ENCODE measurements around the gene DZANK1.
"Not testable (repeated sequence)": the region's sequence is repeated elsewhere in the genome, so short reads cannot be mapped to it uniquely, and the experiment has no call there.

DZANK1 gene

GRCh38 chr20:18436847-18437246 is 30.0 kb downstream of the DZANK1 start:
- no peak for DNase-seq (ENCODE audit: low spot score)

DNA sequence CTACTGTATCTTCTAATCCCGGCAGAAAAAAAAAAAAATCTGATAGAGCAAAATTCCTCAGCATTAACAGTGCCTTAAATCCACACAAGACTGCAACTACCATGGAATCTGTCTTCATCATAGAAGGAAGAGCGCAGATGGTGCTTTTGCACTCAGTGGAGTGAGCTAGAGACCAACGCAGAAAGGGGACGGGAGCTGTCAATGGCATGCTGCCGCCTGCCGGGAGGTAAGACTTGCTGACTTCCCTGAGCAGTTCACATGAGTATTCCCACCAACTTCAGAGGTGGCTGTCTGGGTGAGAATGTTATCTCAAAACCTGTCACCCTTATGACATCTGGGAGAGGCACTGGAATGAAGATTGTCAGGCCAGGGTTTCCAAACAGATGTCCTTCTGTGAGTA is 35.6 kb downstream of the DZANK1 start:
- DNase-seq (ENCODE audit: low spot score): no peak

DNA sequence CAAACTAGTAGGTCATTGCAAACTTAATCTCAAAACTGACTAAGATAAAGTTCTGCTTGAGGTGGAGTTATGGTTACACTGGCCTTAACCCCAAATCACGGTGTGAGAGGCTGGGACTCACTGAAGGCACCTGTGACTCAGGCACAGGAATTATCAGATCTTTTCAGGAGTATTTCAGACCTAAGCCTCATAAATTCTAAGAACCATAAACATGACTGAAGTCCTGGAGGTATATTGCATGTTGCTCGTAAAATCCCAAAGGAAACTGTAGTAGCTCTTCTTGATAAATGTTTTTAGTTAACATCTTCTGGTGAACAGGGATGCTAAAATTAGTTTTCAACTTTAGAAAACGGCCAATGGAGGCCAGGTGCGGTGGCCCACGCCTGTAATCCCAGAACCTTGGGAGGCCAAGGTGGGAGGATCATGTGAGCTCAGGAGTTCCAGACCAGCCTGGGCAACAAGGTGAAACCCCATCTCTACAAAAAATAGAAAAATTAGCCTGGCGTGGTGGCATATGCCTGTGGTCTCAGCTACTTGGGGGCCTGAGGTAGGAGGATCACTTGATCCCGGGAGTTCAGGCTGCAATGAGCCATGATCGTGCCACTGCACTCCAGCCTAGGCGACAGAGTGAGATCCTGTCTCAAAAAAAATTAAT is 36.5 kb downstream of the DZANK1 start:
- DNase-seq (ENCODE audit: low spot score): no peak

DNA sequence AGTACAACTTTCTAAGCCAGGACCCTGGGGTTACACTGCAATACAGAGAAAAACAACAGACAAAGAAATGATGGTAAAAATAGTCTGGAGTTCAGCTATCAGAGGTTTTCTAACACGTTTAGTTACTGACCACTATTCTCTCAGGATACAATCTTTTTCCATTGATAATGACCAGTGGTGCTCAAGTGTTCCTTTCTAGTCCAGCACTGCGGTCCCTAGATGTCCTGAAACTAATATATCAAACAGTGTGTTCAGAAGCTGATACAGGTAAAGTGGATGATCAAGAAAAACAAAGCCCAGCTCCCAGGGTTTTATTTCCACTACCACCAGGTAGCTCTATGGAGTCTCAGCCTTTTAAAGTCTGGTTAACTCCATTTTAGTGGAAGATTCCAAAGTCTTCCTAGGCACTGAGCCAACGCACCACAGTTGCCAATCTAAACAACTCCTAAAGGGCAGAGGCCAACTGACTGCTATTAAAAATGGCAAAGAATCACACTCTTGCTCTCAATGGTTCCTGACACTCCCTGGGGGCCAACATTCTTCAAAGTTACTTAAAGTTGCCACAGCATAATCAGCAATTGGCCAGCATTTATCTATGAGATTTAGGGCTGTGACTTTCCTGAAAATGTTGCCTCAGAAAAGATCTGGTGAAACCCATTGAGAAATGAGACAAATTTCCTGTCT is 38.2 kb downstream of the DZANK1 start:
- no peak for DNase-seq (ENCODE audit: low spot score)

- no peak for DNase-seq (ENCODE audit: low spot score)
Observed at GRCh38 chr20:18427214-18427613, 39.6 kb downstream of the DZANK1 start.

DNA sequence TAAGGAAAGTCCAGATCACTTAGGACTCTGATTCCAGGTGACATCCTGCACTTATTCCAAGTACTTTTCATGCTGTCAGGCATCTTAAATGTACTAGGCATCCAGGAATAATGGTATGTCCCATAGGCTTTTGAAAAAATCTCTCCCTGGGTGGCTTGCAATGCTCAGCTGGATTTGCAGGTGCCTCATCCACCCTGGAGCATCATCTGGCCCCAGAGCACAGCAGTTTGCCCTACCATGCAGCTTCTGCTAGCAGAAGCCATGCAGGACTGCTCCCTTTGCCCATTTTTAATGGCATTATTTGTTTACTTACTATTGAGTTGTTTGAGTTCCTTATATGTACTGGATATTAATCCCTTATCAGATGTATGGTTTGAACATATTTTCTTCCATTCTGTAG is 45.2 kb downstream of the DZANK1 start:
- no peak for DNase-seq (ENCODE audit: low spot score)

GRCh38 chr20:18416486-18416885 is 50.3 kb downstream of the DZANK1 start:
- peak; percentile 48 for DNase-seq (ENCODE audit: low spot score)

DNA sequence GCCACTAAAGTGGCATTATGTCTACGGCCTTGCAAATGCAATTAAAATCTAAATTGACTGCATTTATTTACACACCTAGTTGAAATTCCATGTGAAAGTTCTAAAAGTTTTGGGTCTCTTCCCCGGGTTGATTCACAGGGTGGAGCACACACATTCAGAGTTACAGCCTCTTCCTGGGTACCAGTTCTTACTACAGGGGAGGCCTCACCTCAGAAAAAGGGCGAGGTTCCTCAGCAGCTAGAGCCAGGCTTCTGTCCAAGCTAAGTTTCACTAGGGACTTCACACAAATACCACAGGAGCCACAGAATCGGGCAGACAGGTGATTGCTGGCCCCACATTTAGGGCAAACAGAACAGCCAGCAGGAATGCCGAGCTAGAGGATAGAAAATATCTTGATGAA is 52.7 kb downstream of the DZANK1 start:
- DNase-seq (ENCODE audit: low spot score): no peak

DNA sequence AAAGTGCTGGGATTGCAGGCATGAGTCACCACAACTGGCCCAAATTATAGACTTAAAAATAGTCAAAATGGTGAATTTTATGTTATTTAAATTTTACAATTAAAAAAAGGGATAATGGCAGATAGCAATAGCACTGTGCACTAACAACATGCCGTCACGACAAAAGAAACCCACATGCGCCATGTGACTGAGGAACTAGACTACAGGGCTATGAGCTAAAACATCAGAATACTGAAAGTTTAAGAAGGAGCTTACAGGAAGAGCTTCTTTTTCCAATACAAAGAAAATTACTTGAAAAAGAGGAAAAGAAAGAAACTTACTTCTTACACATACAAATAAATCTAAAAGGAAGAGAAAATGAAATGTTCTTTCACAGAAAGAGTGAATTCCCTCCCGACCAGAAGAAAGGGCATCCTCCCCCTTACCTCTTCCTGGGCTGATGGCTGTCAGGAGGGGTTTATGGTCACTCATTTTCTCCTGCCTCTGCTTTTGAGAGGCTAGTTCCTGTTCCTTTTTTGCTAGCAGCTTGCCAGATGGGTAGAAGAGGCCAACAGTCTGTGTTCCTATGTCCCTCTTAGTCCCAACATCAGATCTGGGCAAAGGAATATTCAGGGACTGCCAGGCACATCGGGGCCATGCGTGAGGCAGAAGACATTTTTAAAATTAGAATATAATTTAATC is 54.5 kb downstream of the DZANK1 start:
- DNase-seq (ENCODE audit: low spot score): no peak

GRCh38 chr20:18405826-18406225 is 61.0 kb downstream of the DZANK1 start:
- DNase-seq (ENCODE audit: low spot score): no peak

GRCh38 chr20:18404172-18404571 is 62.7 kb downstream of the DZANK1 start:
- no peak for DNase-seq (ENCODE audit: low spot score)

GRCh38 chr20:18403269-18403668 is 63.6 kb downstream of the DZANK1 start:
- peak; percentile 93 for DNase-seq (ENCODE audit: low spot score)

DNA sequence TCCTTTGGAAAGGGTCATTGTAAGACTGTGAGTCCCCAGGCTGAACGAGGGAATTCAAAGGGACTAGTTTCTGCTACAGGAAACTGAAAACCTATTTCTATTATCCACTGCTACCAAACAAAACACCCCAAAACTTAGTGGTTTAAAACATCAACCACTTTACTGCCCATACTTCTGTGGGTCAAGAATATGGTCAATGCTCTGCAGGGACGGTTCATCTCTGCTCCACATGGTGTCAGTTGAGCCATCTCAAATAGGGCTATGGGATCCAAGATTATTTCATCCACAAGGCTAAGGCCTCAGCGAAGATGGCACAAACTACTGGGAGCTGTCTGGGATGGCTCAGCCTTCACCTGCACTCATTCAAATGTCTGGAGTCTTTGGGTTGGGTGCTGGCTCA is 65.5 kb downstream of the DZANK1 start:
- no peak for DNase-seq (ENCODE audit: low spot score)

GRCh38 chr20:18400460-18400859 is 66.4 kb downstream of the DZANK1 start:
- no peak for DNase-seq (ENCODE audit: low spot score)

DNA sequence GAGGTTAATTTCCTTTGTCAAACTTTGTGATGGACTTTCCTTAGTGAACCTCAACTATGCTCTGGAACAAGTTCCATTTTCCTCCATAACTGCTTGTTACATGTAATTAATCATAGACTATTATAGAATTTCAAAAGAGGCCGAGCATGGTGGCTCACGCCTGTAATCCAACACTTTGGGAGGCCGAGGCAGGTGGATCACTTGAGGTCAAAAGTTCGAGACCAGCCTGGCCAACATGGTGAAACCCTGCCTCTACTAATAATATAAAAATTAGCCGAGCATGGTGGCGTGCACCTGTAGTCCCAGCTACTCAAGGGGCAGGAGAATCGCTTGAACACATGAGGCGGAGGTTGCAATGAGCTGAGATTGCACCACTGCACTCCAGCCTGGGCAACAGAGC is 68.1 kb downstream of the DZANK1 start:
- DNase-seq (ENCODE audit: low spot score): not testable (repeated sequence)

GRCh38 chr20:18397030-18397429 is 69.8 kb downstream of the DZANK1 start:
- DNase-seq (ENCODE audit: low spot score): no peak

- no peak for DNase-seq (ENCODE audit: low spot score)
Observed at GRCh38 chr20:18395544-18395943, 71.3 kb downstream of the DZANK1 start.

DNA sequence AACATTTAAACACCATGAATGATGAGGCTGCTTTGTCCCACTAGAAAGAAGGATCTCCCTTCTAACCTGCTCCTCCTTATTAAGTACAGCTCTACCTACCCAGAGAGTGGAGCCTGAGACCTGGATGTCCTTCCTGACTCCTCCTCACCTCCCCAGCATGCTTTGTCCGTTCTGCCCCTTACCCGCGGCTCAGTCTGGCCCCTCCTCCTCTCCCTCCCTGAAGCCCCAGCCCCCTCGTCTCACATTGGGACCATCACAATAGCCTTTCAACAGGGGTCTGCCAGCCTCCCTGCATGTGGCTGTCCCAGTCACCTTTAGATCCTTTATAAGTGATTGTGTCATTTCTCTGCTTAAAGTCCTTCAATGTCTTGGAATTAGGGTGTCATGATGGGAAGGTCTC is 72.5 kb downstream of the DZANK1 start:
- no peak for DNase-seq (ENCODE audit: low spot score)

GRCh38 chr20:18391686-18392085 is 75.1 kb downstream of the DZANK1 start:
- no peak for DNase-seq (ENCODE audit: low spot score)

- no peak for DNase-seq (ENCODE audit: low spot score)
Observed at GRCh38 chr20:18390201-18390600, 76.6 kb downstream of the DZANK1 start.

DNA sequence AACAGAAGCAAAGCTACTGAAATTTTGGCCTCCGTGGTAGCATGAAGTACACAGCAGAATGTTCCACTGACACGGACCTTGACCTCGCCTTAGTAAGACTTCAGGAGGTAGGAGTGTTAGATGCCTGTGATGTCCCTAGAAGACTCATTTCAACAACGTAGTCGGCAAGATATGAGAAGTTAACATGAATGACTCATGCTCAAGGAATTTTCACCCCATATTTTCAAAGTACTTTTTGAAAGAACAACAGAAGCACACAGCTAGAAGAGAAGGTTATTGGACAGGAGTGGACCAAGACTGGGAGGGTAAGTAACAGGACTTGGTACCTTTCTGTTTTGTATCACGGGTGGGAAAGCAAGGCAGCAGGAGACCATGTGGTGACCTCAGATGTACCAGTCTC is 78.0 kb downstream of the DZANK1 start:
- peak; percentile 14 for DNase-seq (ENCODE audit: low spot score)

DNA sequence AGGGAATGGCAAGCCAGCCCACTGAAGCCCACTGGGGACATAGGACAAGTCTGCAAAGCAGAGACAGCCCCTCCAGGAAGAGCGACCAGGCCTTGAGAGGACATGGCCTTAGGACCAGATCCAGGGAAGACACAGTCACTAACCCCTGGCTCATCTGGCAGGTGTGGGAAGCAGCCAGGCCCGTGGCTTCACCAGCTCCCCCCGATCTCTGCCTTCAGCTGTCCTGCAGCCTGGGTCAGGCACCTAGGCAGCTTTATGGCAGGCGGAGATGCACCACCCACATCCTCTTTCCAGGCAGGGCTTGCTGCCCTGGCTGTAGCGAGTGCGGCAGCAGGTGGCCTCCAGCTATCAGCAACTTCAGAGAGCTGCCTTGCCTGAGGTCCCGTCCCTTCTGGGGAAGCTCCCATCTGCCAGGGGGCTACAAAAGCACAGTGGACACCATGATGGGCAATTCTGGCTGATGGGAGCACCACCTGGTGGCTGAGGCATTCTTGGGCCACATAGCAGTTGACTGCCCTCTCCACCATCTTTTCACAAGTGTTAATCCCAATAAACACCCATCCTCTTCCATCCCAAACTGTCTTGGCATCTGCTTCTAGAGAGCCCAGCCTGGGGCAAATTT is 85.8 kb downstream of the DZANK1 start:
- DNase-seq (ENCODE audit: low spot score): no peak

DNA sequence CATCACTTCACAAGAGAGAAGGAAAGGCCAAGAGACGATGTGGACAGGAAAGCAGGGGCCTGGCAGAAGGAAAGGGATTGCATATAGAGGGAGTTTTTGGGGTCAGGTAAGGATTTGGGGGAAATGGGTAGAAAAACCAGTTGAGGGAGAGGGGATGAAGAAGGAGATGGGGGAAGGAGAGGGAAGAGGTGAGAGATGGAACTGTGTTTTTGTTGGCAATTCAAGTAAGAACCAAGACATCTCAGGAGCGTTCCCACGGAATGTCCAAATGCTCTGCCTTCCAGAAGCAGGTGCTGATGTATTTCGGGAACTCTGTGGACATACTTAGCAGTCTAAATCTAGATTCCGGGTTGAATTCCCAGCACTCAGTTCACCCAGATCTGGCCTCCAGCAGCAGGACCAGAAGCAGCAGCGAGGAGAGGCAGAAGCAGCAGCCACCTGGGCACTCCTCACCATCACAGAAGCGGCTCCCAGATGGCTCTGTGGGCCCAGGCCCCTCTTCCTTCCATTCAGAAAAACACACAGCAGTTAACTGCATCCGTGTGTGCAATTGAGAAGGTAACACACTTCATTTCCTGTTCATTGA is 88.8 kb downstream of the DZANK1 start:
- DNase-seq (ENCODE audit: low spot score): no peak
